PC-9 (cell line): ENCODE measurements around the gene IFI27.

Source experiments
- EZH2 ChIP-seq: fragments of 200-600 bp; sonication (generic); IDR thresholded peaks from 2 replicates; pipeline ENCODE4 v1.8.0; 2017; ENCODE audit warnings: antibody characterized with exemption, low read depth
- TF ChIP-seq, protein P1 (sequence below): fragments of 200-600 bp; sonication (generic); conservative IDR thresholded peaks from 2 replicates; pipeline ENCODE4 v1.6.1; 2017; ENCODE audit warnings: mixed run types, antibody characterized with exemption, mild to moderate bottlenecking, moderate library complexity

DNA sequence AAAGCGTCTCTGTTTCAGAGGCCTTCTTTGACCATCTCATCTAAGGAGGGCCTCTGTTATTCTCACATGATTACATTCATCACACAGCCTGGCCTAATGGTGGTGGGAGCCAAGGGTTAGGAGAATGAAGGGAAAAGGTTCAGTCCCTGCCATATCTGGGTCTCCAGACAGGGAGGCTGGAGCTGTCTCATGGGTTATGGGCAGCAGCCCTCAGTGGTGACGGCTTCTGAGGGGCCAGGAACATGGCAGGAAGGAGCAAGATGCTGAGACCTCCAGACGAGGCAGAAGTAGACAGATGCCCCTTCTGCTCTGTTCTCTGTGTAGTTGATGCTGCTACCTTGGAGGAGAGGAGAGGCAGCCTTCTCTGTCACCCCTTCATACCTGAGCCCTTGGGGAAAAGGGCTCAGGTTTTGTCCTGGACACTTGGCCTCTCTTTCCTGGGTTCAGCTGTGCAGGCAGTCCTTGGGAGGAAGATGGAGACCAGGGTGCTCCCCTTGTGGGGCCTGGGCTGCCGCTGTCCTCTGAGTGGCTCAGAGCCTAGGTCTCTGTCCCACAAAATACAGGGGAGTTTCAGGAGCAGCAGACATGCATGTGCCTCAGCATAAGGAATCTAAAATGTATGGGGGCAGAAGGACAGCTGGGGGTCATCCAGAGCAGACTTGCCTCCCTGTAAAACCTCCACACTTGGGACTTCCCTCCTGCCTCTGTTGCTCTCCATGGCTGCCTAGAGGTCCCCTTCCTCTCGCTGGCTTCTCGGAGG lies 15.3 kb downstream of the IFI27 start:
- TF ChIP-seq EZH2: no peak
- TF ChIP-seq, protein P1, sequence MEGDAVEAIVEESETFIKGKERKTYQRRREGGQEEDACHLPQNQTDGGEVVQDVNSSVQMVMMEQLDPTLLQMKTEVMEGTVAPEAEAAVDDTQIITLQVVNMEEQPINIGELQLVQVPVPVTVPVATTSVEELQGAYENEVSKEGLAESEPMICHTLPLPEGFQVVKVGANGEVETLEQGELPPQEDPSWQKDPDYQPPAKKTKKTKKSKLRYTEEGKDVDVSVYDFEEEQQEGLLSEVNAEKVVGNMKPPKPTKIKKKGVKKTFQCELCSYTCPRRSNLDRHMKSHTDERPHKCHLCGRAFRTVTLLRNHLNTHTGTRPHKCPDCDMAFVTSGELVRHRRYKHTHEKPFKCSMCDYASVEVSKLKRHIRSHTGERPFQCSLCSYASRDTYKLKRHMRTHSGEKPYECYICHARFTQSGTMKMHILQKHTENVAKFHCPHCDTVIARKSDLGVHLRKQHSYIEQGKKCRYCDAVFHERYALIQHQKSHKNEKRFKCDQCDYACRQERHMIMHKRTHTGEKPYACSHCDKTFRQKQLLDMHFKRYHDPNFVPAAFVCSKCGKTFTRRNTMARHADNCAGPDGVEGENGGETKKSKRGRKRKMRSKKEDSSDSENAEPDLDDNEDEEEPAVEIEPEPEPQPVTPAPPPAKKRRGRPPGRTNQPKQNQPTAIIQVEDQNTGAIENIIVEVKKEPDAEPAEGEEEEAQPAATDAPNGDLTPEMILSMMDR: no peak
